IMR-90 (cell line): ENCODE measurements around the gene AGFG1. TPM values are rescaled to one million over a fixed set of nuclear protein-coding genes. Genes with fewer than 3 reads are reported as not detected.

Source experiments
- ATAC-seq: fragments of 200-7000 bp; cut with Tn5 transposase; 2 replicates; pipeline ENCODE4 v1.9.1; 2020; ENCODE audit warnings: low read depth, mild to moderate bottlenecking, moderate library complexity
- BruUV-seq: library from RNA; stranded (reverse); fragments of 400-500 nt; replicated peaks from 2 replicates; lab custom pipeline; 2021; lab: Mats Ljungman, UMichigan
- CTCF ChIA-PET: fragments of 300-600 bp; formaldehyde crosslinking; extraction: SDS; loops from one replicate; lab custom pipeline; 2021; ENCODE audit warnings: antibody characterized with exemption; lab: Yijun Ruan, JAX
- POLR2A ChIA-PET: fragments of 300-600 bp; sonication (Branson Sonifier 250); formaldehyde crosslinking; loops from one replicate; lab custom pipeline; 2022; ENCODE audit warnings: antibody characterized with exemption; ENCODE audit not compliant: unreplicated experiment; lab: Charles Lee
- DNase-seq: peaks from one replicate; pipeline ENCODE4 v3.0.0; 2013
- H2AFZ ChIP-seq: replicated peaks from 2 replicates; pipeline ENCODE3; 2013; ENCODE audit warnings: low read length, mild to moderate bottlenecking; ENCODE audit not compliant: poor library complexity
- H2AK5ac ChIP-seq: 2 replicates; pipeline ENCODE4 v1.6.1; 2013; ENCODE audit warnings: low read depth, low read length, inconsistent platforms
- H2AK9ac ChIP-seq: replicated peaks from 2 replicates; pipeline ENCODE3; 2013; ENCODE audit warnings: mild to moderate bottlenecking, low read depth, low read length, moderate library complexity; ENCODE audit not compliant: poor library complexity
- H2BK120ac ChIP-seq: 2 replicates; pipeline ENCODE4 v1.6.1; 2013; ENCODE audit warnings: low read depth, low read length, inconsistent platforms
- H2BK15ac ChIP-seq: 3 replicates; pipeline ENCODE4 v1.6.1; 2013; ENCODE audit warnings: low read depth, low read length, inconsistent platforms
- H2BK20ac ChIP-seq: 2 replicates; pipeline ENCODE4 v1.6.1; 2013; ENCODE audit warnings: low read depth, mild to moderate bottlenecking, inconsistent platforms, low read length, moderate library complexity
- H2BK5ac ChIP-seq: 2 replicates; pipeline ENCODE4 v1.6.1; 2013; ENCODE audit warnings: mild to moderate bottlenecking, low read depth, low read length, inconsistent platforms; ENCODE audit not compliant: poor library complexity, severe bottlenecking
- H3K14ac ChIP-seq: replicated peaks from 2 replicates; pipeline ENCODE4 v1.6.1; 2013; ENCODE audit warnings: low read depth, low read length, inconsistent platforms
- H3K18ac ChIP-seq: 2 replicates; pipeline ENCODE4 v1.6.1; 2013; ENCODE audit warnings: low read depth, low read length, control low read depth
- H3K23ac ChIP-seq: 2 replicates; pipeline ENCODE4 v1.6.1; 2013; ENCODE audit warnings: low read depth, low read length, inconsistent platforms
- H3K27ac ChIP-seq: 2 replicates; pipeline ENCODE4 v1.5.1; 2013; ENCODE audit warnings: mild to moderate bottlenecking, control low read depth, low read length; ENCODE audit not compliant: insufficient read depth
- H3K27me3 ChIP-seq: 2 replicates; pipeline ENCODE4 v1.6.1; 2013; ENCODE audit warnings: low read length; ENCODE audit not compliant: control insufficient read depth, insufficient read depth
- H3K36me3 ChIP-seq: 2 replicates; pipeline ENCODE4 v1.6.1; 2013; ENCODE audit warnings: low read length, mixed read lengths; ENCODE audit not compliant: control insufficient read depth, insufficient read depth
- H3K4ac ChIP-seq: 2 replicates; pipeline ENCODE4 v1.6.1; 2013; ENCODE audit warnings: low read depth, low read length, inconsistent platforms
- H3K4me1 ChIP-seq: 2 replicates; pipeline ENCODE4 v1.6.1; 2013; ENCODE audit warnings: low read length, mixed read lengths; ENCODE audit not compliant: control insufficient read depth, insufficient read depth
- H3K4me2 ChIP-seq: 2 replicates; pipeline ENCODE4 v1.6.1; 2013; ENCODE audit warnings: low read depth, mild to moderate bottlenecking, control low read depth, low read length, moderate library complexity
- H3K4me3 ChIP-seq: 2 replicates; pipeline ENCODE4 v1.5.1; 2013; ENCODE audit warnings: low read depth, mild to moderate bottlenecking, control low read depth, low read length, moderate library complexity; ENCODE audit not compliant: insufficient read depth
- H3K56ac ChIP-seq: 2 replicates; pipeline ENCODE4 v1.6.1; 2013; ENCODE audit warnings: low read length, inconsistent platforms; ENCODE audit not compliant: insufficient read depth; ENCODE audit errors: extremely low read depth
- H3K79me1 ChIP-seq, 2 experiments: 2 replicates each; pipeline ENCODE4 v1.6.1; 2013; ENCODE audit warnings: low read length in 2 of 2, inconsistent platforms in 1 of 2, low read depth in 1 of 2
- H3K9ac ChIP-seq: 2 replicates; pipeline ENCODE4 v1.6.1; 2013; ENCODE audit warnings: low read depth, low read length, control low read depth
- H3K9me1 ChIP-seq: 2 replicates; pipeline ENCODE4 v1.6.1; 2013; ENCODE audit warnings: low read length, inconsistent platforms; ENCODE audit not compliant: insufficient read depth
- H3K9me3 ChIP-seq: 2 replicates; pipeline ENCODE4 v1.6.1; 2013; ENCODE audit warnings: low read length; ENCODE audit not compliant: control insufficient read depth, insufficient read depth
- H4K20me1 ChIP-seq: 2 replicates; pipeline ENCODE4 v1.6.1; 2013; ENCODE audit warnings: low read length, inconsistent platforms; ENCODE audit not compliant: insufficient read depth
- H4K5ac ChIP-seq: 2 replicates; pipeline ENCODE4 v1.6.1; 2013; ENCODE audit warnings: mild to moderate bottlenecking, low read depth, low read length, control low read depth
- H4K8ac ChIP-seq, 2 experiments: 2 replicates each; pipeline ENCODE4 v1.6.1; 2013; ENCODE audit warnings: low read depth in 2 of 2, low read length in 2 of 2, control low read depth in 1 of 2, inconsistent platforms in 1 of 2
- H4K91ac ChIP-seq: 2 replicates; pipeline ENCODE4 v1.6.1; 2013; ENCODE audit warnings: low read depth, low read length, inconsistent platforms; ENCODE audit not compliant: insufficient read depth
- BHLHE40 ChIP-seq: fragments of 150-350 bp; IDR thresholded peaks from 2 replicates; pipeline ENCODE4 v1.6.1; 2016; ENCODE audit warnings: mild to moderate bottlenecking, low read depth, low read length
- CHD1 ChIP-seq: IDR thresholded peaks from 2 replicates; pipeline ENCODE4 v1.6.1; 2012; ENCODE audit warnings: low read depth, low read length, improper control_type of control experiment
- MAZ ChIP-seq: IDR thresholded peaks from 2 replicates; pipeline ENCODE4 v1.6.1; 2012; ENCODE audit warnings: low read depth, mild to moderate bottlenecking, low read length, improper control_type of control experiment, moderate library complexity, borderline replicate concordance
- RCOR1 ChIP-seq: IDR thresholded peaks from 2 replicates; pipeline ENCODE4 v1.6.1; 2012; ENCODE audit warnings: mild to moderate bottlenecking, low read length, improper control_type of control experiment; ENCODE audit not compliant: insufficient replicate concordance
- SMC3 ChIP-seq: fragments of 150-350 bp; IDR thresholded peaks from 2 replicates; pipeline ENCODE4 v1.6.1; 2016; ENCODE audit warnings: low read depth, mild to moderate bottlenecking, antibody characterized with exemption, low read length, moderate library complexity
- USF2 ChIP-seq: fragments of 150-350 bp; IDR thresholded peaks from 2 replicates; pipeline ENCODE4 v1.6.1; 2017; ENCODE audit warnings: mild to moderate bottlenecking, antibody characterized with exemption, low read length, low read depth
- WGBS, 2 experiments: methylation state at CpG; one replicate each; pipeline versions ENCODE4 v1.1.5 to v1.1.7; 2013; ENCODE audit warnings: missing lambda C conversion rate in 2 of 2; ENCODE audit not compliant: insufficient read length in 1 of 2; ENCODE audit errors: extremely low coverage in 2 of 2; 5-methylcytosine and 5-hydroxymethylcytosine counted together
- dilution Hi-C: fragments of 300-500 bp; cut with HindIII; formaldehyde crosslinking; loops from one replicate; pipeline ENCODE4 v1.14.3; 2018; ENCODE audit warnings: low sequenced_read_pairs; ENCODE audit not compliant: unreplicated experiment
- in situ Hi-C: fragments of 300-500 bp; cut with MboI; formaldehyde crosslinking; loops from 3 replicates; pipeline ENCODE4 v1.14.3; 2019; ENCODE audit warnings: low sequenced_read_pairs, inconsistent platforms, mixed read lengths
- intact Hi-C: fragments of 100-400 bp; cut with micrococcal nuclease; formaldehyde crosslinking; loops from 2 replicates; pipeline ENCODE4 v1.10.0; 2022
- polyA plus RNA-seq, 3 experiments: library from polyadenylated mRNA; depleted of rRNA; stranded (reverse); fragments of >200 nt; gene quantifications; 2 replicates each; pipeline ENCODE4 v1.2.3, GENCODE V29; 2012; ENCODE audit warnings: low replicate concordance in 1 of 3
- total RNA-seq: library from RNA; depleted of rRNA; stranded (reverse); fragments of >200 nt; gene quantifications from 2 replicates; pipeline ENCODE4 v1.2.3, GENCODE V29; 2012

AGFG1 gene
- total and polyA plus RNA-seq, 2 of the 4 experiments (the other 2 are of a cell fraction): 58.4 to 126 TPM

- no CpG with 5 or more reads among the region's 2 CpGs for WGBS, 2 experiments
- intact Hi-C loops: loop anchor here (5.0 kb wide), 1 partner anchor 162 kb away; no protein-coding TSS in a partner anchor
- no peak overlapping the region for H4K91ac ChIP-seq
Measured at GRCh38 chr2:227568852-227569169, 96.9 kb downstream of the AGFG1 start.

More at GRCh38 chr2:227568852-227569169, 96.9 kb downstream of the AGFG1 start:
- Histone ChIP-seq H2AFZ (no peak overlapping the region), H2BK120ac (no peak overlapping the region), H2BK15ac (no peak overlapping the region), H3K4me1 (peaks cover 3% of the 10 kb centered on the region; the same call in 1 of the 2 replicates), H4K5ac (no peak overlapping the region), H3K18ac (no peak overlapping the region), H3K56ac (no peak overlapping the region), H3K9ac (no peak overlapping the region), H3K79me1 (no peaks in the 10 kb centered on the region), H3K4me2 (no peak overlapping the region), H2BK20ac (no peak overlapping the region), H2AK5ac (no peak overlapping the region), H4K20me1 (no peaks in the 10 kb centered on the region), H3K27me3 (no peaks in the 10 kb centered on the region), H4K8ac (no peak overlapping the region), H3K36me3 (peaks cover 5% of the 10 kb centered on the region), H3K27ac (no peak overlapping the region), H2AK9ac (no peak overlapping the region), H3K9me3 (no peaks in the 10 kb centered on the region), H3K4ac (no peak overlapping the region), H3K4me3 (no peak overlapping the region), H3K23ac (no peak overlapping the region), H2BK5ac (no peak overlapping the region), H3K14ac (no peak overlapping the region), H3K9me1 (no peaks in the 10 kb centered on the region)
- BruUV-seq: no TSS peak
- CTCF ChIA-PET: no interaction called here
- DNase-seq: no peak
- in situ Hi-C loops: no loop called here
- dilution Hi-C loops: no loop called here
- TF ChIP-seq RCOR1 (no peak), SMC3 (no peak), MAZ (no peak), BHLHE40 (no peak), CHD1 (no peak), USF2 (no peak)
- no peak for ATAC-seq
- POLR2A ChIA-PET: no interaction called here
